GM18511 (cell line): ENCODE data around the gene IBA57.
"Not testable (repeated sequence)": the region's sequence is repeated elsewhere in the genome, so short reads cannot be mapped to it uniquely, and the experiment has no call there.

Experiments used
- ATAC-seq: cut with Tn5 transposase; IDR thresholded peaks from one replicate; pipeline ENCODE4 v1.9.1; 2021; ENCODE audit warnings: mild to moderate bottlenecking, moderate library complexity; ENCODE audit not compliant: unreplicated experiment

The IBA57 gene

GRCh38 chr1:228184152-228184551 is 18.5 kb downstream of the IBA57 start:
- ATAC-seq: no peak

- no peak for ATAC-seq
These were observed 20.0 kb downstream of the IBA57 start for GRCh38 chr1:228185641-228185965.

DNA sequence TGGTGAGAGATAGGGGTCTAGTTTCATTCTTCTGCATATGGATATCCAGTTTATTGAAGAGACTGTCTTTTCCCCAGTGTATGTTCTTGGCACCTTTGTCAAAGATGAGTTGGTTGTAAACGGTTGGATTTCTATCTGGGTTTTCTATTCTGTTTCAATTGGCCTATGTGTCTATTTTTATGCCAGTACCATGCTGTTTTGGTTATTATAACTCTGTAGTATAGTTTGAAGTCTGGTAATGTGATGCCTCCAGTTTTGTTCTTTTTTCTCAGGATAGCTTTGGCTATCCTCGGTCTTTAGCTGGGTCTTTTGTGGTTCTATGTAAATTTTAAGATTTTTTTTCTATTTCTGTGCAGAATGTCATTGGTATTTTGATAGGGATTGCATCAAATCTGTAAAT is 22.6 kb downstream of the IBA57 start:
- ATAC-seq: not testable (repeated sequence)

- no peak for ATAC-seq
These were observed 24.6 kb downstream of the IBA57 start for GRCh38 chr1:228190182-228190581.

GRCh38 chr1:228190778-228191177 is 25.2 kb downstream of the IBA57 start:
- no peak for ATAC-seq

GRCh38 chr1:228194436-228194835 is 28.8 kb downstream of the IBA57 start:
- no peak for ATAC-seq

DNA sequence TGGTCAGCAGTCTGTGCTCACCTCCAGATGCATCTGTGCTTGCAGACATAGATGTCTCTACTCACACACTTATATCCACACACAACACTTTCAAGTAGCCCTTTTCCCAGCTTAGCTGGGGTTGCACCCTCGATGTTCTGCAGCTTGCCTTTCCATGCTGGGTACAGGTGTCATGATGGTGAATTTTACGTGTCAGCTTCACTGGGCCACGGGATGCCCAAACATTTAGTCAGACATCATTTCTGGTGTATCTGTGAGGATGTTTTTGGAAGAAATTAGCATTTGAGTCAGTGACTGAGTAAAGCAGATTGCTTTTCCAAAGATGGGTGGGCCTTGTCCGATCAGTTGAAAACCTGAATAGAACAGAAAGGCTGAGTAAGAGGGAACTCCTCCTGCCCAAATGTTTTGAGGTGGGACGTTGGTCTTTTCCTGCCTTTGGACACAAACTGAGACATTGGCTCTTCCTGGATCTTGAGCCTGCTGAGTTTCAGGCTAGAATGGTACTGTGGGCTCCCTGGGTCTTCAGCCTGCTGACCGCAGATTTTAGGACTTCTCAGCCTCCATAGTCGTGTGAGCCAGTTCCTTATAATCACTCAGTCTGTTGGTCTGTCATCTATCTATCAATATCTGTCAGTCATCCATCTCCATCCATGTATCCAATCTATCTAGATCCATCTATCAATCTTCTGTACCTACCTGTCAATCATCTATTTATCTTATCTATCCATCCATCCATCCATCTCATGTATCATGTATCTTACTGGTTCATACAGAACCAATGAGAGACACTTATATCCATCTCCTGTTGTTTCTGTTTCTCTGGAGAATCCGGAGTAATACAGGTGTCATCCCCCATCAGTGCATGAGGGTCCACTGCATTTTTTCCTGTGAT is 29.6 kb downstream of the IBA57 start:
- ATAC-seq: no peak

DNA sequence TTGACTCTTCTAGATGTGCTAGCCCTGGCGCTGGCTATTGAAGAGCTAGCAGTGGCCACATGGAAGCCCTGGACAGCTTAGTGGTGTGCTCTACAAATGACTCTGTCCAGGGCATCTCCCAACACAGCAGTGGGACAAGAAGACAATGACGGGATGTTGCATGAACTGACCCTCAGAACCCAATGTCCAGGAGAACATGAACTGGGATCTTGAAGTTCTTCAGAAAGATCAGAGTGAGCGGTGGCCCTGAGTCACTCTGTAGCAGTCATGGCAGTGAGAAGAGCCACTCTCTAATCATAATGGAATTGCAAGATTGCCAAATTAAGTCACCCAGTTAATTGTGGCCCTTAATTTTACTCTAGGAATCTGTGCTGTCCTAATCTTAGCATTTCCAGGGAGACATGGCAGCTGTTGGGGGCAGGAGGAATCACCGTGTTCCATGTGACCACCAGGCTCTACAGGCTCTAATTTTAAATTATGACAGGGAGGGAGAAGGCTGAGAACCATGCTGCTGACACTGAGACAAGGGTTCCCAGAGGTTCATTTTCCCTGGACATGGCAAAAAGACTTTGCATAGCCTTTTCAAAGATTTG is 32.0 kb downstream of the IBA57 start:
- ATAC-seq: no peak

DNA sequence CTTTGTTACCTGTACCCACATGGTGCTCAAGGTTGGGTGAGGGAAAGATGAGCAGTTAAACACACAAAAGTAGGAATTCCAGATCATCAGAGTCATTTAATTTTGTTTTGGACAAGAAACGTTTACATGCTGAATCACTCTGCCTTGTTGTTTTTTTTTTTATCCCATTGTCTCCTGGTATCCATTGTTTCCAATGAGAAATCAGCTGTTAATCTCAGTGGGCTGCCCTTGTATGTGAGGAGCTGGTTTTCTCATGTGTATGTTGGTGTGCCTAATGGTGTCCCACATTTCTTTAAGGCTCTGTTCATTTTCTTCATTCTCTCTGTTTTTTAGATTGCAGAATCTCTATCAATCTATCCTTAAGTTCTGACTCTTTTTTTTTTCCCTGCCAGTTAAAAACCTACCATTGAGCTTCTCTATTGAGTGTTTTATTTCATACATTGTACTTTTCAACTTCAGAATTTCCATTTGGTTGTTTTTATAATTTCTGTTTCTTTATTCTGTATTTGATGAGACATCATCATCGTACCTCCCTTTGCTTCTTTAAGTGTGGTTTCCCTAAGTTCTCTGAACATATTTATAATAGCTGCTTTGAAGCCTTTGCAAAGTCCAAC is 33.5 kb downstream of the IBA57 start:
- no peak for ATAC-seq

DNA sequence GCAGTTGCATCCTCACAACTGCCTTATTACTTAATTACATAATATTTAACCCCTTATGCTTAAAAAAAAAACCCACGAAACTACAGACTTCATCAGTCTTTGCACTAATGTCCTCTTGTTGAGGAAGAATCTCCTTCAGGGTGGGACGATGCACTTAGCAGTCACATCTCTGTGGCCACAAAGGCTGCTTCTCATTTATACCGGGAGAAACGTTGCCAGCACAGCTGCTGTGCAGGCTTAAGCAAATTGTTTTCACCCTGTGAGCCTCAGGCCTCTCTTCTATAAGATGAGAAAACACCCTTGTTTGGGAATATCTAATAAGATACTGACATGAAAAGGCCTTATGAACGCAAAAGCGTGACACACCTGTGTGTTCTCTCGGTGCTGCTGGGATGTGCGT is 39.4 kb downstream of the IBA57 start:
- ATAC-seq: no peak

- no peak for ATAC-seq
These were observed 40.2 kb downstream of the IBA57 start for GRCh38 chr1:228205526-228206436.

GRCh38 chr1:228206582-228207351 is 41.2 kb downstream of the IBA57 start:
- ATAC-seq: no peak

DNA sequence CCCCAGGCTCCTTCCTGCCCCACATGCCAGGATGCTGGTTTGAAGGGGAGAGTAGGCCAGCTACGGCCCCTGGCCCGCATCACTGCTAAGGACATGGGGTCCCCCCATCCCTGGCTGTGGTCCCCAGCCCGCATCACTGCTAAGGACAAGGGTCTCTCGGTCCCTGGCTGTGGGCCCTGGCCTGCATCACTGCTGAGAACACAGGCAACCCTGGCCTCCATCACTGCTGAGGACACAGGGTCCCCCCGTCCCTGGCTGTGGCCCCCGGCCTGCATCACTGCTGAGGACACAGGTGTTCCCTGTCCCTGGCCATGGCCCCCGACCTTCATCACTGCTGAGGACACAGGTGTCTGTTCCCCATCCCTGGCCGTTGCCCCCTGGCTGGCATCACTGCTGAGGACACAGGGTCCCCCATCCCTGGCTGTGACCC is 41.8 kb downstream of the IBA57 start:
- no peak for ATAC-seq

GRCh38 chr1:228207851-228208821 is 42.5 kb downstream of the IBA57 start, which contains the start of gene OBSCN:
Gene OBSCN (plus strand): TSS chr1:228208044. CDS start chr1:228211784, 3,740 bp downstream.
- ATAC-seq: no peak

DNA sequence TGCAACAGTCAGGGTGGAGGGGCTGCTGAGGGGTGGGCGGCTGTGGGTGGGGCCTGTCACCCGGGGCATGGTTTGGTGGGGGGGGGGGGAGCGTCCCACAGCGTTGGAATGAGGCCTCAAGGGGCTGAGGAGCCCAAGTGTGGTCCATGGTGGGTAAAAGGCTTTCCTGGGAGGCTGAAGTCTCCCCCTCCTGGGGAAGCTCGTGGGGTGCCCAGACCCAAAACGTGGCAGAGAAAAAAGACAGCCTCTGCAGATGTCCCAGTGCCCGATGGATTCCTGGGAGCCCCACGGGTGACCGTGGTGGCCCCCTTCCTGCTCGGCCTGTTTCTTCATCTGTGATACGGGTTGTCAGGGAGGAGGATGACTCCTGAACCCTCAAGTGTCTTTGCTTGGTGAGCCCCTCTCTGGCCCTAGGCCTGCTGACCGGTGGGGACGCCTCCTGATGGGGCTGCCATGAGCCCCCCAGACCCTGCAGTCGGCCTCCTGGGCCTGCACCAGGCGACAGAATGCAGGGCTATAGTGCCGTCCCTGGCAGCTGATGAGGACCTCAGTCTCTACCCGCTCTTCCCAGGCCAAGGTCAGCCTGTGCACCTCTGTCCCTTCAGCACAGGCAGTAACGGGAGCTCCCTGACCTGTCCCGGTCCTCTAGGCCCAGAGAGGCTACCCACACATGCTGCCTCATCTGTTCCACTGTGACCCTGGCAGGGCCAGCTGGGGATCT is 43.4 kb downstream of the IBA57 start:
- ATAC-seq: no peak

- no peak for ATAC-seq
These were observed 44.1 kb downstream of the IBA57 start for GRCh38 chr1:228209657-228210056.

DNA sequence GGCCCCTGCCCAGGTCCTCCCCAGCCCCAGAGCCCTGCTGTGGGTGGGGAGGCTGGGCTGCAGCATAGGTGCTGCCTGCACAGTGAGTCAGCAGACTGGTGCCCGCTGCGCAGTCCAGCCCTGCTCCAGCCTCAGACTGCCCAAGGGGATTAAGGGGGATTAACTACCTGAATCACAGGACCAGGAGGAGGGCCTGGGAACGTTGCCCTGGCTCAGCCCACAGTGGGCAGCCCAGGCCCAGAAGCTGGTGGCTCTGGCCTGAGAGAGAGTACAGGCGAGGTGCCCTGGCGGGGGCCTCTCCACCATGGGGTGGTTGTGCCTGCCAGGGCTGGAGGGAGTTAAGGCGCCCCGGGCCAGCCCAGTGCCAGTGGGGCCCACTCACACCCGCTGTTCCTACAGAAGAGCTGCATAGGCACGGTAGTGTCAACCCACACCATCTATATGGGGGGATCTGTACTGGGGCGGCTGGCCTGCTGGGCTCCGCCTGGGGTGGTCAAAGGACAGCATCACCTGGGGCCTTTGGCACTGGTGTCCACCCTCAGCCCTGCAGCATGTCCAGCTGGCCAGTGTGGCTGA is 44.6 kb downstream of the IBA57 start:
- ATAC-seq: no peak
